Keratinocyte (primary cell): ENCODE results near the gene ZNF358. TPM values are rescaled to one million over a fixed set of nuclear protein-coding genes. Genes with fewer than 3 reads are reported as not detected.

ENCODE experiments used
- DNase-seq: peaks from one replicate; pipeline ENCODE4 v3.0.0-alpha.2; 2011; ENCODE audit warnings: low read depth, missing footprints, low spot score
- FAIRE-seq: peaks from 2 replicates; lab custom pipeline; 2011; peaks lifted over from hg19 to GRCh38; lab: Jason Lieb, UNC
- H2AFZ ChIP-seq: 2 replicates; pipeline ENCODE4 v1.6.0; 2012; ENCODE audit warnings: low read length, control low read depth, inconsistent platforms; ENCODE audit not compliant: control insufficient read depth
- H3K27ac ChIP-seq: 2 replicates; pipeline ENCODE4 v1.5.1; 2011; ENCODE audit warnings: low read length; ENCODE audit not compliant: control insufficient read depth, insufficient read depth
- H3K27me3 ChIP-seq: 3 replicates; pipeline ENCODE4 v1.6.0; 2011; ENCODE audit warnings: low read length; ENCODE audit not compliant: control insufficient read depth, insufficient read depth; ENCODE audit errors: extremely low read depth
- H3K36me3 ChIP-seq, 2 experiments: 2 replicates in 1 of 2; 3 replicates in 1 of 2; pipeline ENCODE4 v1.5.1; 2011; ENCODE audit warnings: low read length in 2 of 2, mild to moderate bottlenecking in 1 of 2; ENCODE audit not compliant: control insufficient read depth in 2 of 2, insufficient read depth in 2 of 2; ENCODE audit errors: extremely low read depth in 1 of 2
- H3K4me1 ChIP-seq: 3 replicates; pipeline ENCODE4 v1.5.1; 2011; ENCODE audit warnings: low read length; ENCODE audit not compliant: control insufficient read depth, insufficient read depth; ENCODE audit errors: extremely low read depth
- H3K4me2 ChIP-seq: 3 replicates; pipeline ENCODE4 v1.6.0; 2011; ENCODE audit warnings: low read depth, low read length; ENCODE audit not compliant: control insufficient read depth, insufficient read depth; ENCODE audit errors: extremely low read depth
- H3K4me3 ChIP-seq, 3 experiments: fragments of 200-600 bp in 1 of 3; sonication (generic) in 1 of 3; 2 replicates in 2 of 3; 3 replicates in 1 of 3; pipeline ENCODE4 v1.5.1; 2011 to 2016; ENCODE audit warnings: low read length in 3 of 3, mild to moderate bottlenecking in 3 of 3, control low read depth in 2 of 3, inconsistent platforms in 1 of 3, low read depth in 1 of 3, mixed read lengths in 1 of 3, mixed run types in 1 of 3, moderate library complexity in 1 of 3; ENCODE audit not compliant: control insufficient read depth in 2 of 3, insufficient read depth in 2 of 3; ENCODE audit errors: extremely low read depth in 1 of 3
- H3K79me2 ChIP-seq: 2 replicates; pipeline ENCODE4 v1.6.0; 2012; ENCODE audit warnings: low read length; ENCODE audit not compliant: control insufficient read depth, insufficient read depth
- H3K9ac ChIP-seq: 3 replicates; pipeline ENCODE4 v1.6.0; 2011; ENCODE audit warnings: low read length; ENCODE audit not compliant: control insufficient read depth, insufficient read depth; ENCODE audit errors: extremely low read depth
- H3K9me1 ChIP-seq: 3 replicates; pipeline ENCODE4 v1.6.0; 2011; ENCODE audit warnings: low read length; ENCODE audit not compliant: control insufficient read depth, insufficient read depth; ENCODE audit errors: extremely low read depth
- H3K9me3 ChIP-seq: 2 replicates; pipeline ENCODE4 v1.5.1; 2012; ENCODE audit warnings: low read depth, low read length; ENCODE audit not compliant: control insufficient read depth
- H4K20me1 ChIP-seq: 3 replicates; pipeline ENCODE4 v1.6.0; 2011; ENCODE audit warnings: low read length; ENCODE audit not compliant: control insufficient read depth, insufficient read depth; ENCODE audit errors: extremely low read depth
- EZH2 ChIP-seq: IDR thresholded peaks from one replicate; pipeline ENCODE4 v1.6.1; 2012; ENCODE audit warnings: inconsistent platforms, mild to moderate bottlenecking, low read length, moderate library complexity
- dilution Hi-C: fragments of 300-500 bp; cut with MboI; formaldehyde crosslinking; loops from one replicate; pipeline ENCODE4 v1.7.0; 2020; ENCODE audit warnings: low sequenced_read_pairs; ENCODE audit not compliant: extremely low pct_ligation_motif_present
- polyA plus RNA-seq, 5 experiments: library from polyadenylated mRNA; depleted of rRNA in 3 of 5; stranded (reverse) in 3 of 5; stranded (forward) in 1 of 5; unstranded in 1 of 5; fragments of >200 nt; gene quantifications; 1 replicate in 1 of 5; 2 replicates in 3 of 5; 3 replicates in 1 of 5; pipeline versions ENCODE4 v1.2.1 to v1.2.3, GENCODE V29; 2011 to 2012; ENCODE audit warnings: missing spikeins in 2 of 5, low read depth in 1 of 5, low replicate concordance in 1 of 5
- TF ChIP-seq, protein P1 (sequence below), 3 experiments: IDR thresholded peaks in 1 of 3; conservative IDR thresholded peaks in 1 of 3; optimal IDR thresholded peaks in 1 of 3; 2 replicates in 2 of 3; 3 replicates in 1 of 3; pipeline versions ENCODE3 to v1.5.1; 2011; ENCODE audit warnings: low read length in 3 of 3, mild to moderate bottlenecking in 3 of 3, moderate library complexity in 2 of 3, control low read depth in 1 of 3, inconsistent platforms in 1 of 3; ENCODE audit not compliant: insufficient read depth in 2 of 3; ENCODE audit errors: extremely low read depth in 1 of 3

Gene ZNF358
- polyA plus RNA-seq, 1 donor (not counting 4 experiments of a cell fraction or from before 2014, with no cell fraction given) = 8.5 TPM

DNA sequence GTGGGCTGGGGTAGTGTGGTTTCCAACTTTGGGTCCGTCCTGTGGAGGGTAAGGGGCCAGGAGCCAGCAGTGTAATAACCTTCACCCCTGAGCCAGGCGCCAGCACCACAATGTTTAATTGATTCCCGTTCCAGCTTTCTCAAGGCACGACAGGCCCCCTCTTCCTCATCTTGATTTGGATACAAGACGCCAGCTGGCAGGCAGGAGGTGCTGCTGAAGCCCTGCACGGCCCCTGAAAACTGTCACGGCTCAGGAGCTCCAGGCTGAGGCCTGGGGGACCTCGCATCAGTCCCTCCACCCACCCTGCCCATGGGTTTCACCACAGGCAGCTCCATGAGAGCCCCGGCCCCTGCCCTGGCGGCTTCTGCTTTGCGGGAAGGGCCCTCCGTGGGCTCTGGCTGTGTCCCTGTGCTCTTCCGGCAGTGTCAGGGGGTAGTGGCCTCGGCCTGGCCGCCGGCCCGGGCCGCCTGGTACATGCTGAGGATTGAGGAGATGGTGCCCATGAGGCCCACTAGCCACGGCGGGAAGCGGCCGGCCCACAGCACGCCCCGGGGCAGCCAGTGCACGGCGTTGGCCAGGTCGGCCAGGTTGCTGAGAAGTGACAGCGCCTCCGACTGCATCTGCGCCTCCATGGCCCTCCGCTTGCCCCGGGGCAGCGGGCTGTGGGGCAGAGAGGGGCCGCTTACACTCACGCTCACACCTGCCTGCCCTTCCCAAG lies 39.0 kb upstream of the ZNF358 start:
- Histone ChIP-seq H3K27ac (no peak overlapping the region), H3K4me3 (no peak overlapping the region), H3K9ac (no peak overlapping the region), H3K36me3 (peaks cover 0 to 3% of the 10 kb centered on the region in 2 experiments), H3K4me2 (no peak overlapping the region), H3K27me3 (no peaks in the 10 kb centered on the region), H3K9me3 (no peaks in the 10 kb centered on the region), H2AFZ (no peak overlapping the region), H4K20me1 (no peaks in the 10 kb centered on the region), H3K79me2 (no peaks in the 10 kb centered on the region), H3K9me1 (no peaks in the 10 kb centered on the region), H3K4me1 (peaks cover 15% of the 10 kb centered on the region)
- FAIRE-seq (no peak), DNase-seq (no peak)
- dilution Hi-C loops = no loop called here
- TF ChIP-seq EZH2 = no peak
- TF ChIP-seq, protein P1, sequence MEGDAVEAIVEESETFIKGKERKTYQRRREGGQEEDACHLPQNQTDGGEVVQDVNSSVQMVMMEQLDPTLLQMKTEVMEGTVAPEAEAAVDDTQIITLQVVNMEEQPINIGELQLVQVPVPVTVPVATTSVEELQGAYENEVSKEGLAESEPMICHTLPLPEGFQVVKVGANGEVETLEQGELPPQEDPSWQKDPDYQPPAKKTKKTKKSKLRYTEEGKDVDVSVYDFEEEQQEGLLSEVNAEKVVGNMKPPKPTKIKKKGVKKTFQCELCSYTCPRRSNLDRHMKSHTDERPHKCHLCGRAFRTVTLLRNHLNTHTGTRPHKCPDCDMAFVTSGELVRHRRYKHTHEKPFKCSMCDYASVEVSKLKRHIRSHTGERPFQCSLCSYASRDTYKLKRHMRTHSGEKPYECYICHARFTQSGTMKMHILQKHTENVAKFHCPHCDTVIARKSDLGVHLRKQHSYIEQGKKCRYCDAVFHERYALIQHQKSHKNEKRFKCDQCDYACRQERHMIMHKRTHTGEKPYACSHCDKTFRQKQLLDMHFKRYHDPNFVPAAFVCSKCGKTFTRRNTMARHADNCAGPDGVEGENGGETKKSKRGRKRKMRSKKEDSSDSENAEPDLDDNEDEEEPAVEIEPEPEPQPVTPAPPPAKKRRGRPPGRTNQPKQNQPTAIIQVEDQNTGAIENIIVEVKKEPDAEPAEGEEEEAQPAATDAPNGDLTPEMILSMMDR (optimal IDR thresholded peaks at IDR 0.05 in 1 of 3, IDR thresholded peaks at IDR 0.05 in 1 of 3, conservative IDR thresholded peaks at IDR 0.05 in 1 of 3; ENCODE audit: extremely low read depth in 1 of 3, insufficient read depth in 2 of 3, low read length in 3 of 3) = no peak

DNA sequence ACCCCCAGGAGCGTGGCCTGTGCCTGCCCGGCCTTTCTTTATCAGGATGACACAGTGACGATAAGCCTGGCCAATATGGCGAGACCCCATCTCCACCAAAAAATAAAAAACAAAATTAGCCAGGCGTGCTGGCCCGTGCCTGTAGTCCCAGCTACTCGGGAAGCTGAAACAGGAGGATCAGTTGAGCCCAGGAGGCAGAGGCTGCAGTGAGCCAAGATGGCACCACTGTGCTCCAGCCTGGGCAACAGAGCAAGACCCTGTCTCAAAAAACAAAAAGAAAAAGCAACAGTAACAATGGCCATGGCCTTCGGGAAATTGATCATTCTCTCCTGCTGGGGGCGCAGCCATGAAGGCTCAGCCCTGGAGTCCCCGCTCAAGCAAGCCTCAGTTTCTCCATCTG lies 38.1 kb upstream of the ZNF358 start:
- no peak for TF ChIP-seq EZH2
- TF ChIP-seq, protein P1 (optimal IDR thresholded peaks at IDR 0.05 in 1 of 3, IDR thresholded peaks at IDR 0.05 in 1 of 3, conservative IDR thresholded peaks at IDR 0.05 in 1 of 3; ENCODE audit: extremely low read depth in 1 of 3, insufficient read depth in 2 of 3, low read length in 3 of 3) = no peak

More for the DNA sequence above, 38.1 kb upstream of the ZNF358 start:
- Histone ChIP-seq H3K79me2 (no peaks in the 10 kb centered on the region), H3K27ac (no peak overlapping the region), H3K36me3 (peaks cover 0 to 1% of the 10 kb centered on the region in 2 experiments), H2AFZ (no peak overlapping the region), H3K27me3 (no peaks in the 10 kb centered on the region), H3K4me1 (peaks cover 17% of the 10 kb centered on the region), H3K9me3 (no peaks in the 10 kb centered on the region), H3K9me1 (no peaks in the 10 kb centered on the region), H3K4me3 (no peak overlapping the region), H3K4me2 (no peak overlapping the region), H4K20me1 (no peaks in the 10 kb centered on the region), H3K9ac (no peak overlapping the region)
- dilution Hi-C loops = no loop called here
- FAIRE-seq (no peak), DNase-seq (no peak)
